Testis (tissue), 2 donors: ENCODE measurements around the gene ZNF22.

Experiments
- POLR2A ChIP-seq: fragments of 450-650 bp; IDR thresholded peaks from one replicate; pipeline ENCODE4 v1.6.1; 2017; ENCODE audit warnings: antibody characterized with exemption, mild to moderate bottlenecking, moderate library complexity
- TF ChIP-seq, protein P1 (sequence below), 3 experiments: fragments of 450-650 bp in 2 of 3; fragments of 200-600 bp in 1 of 3; sonication (generic) in 1 of 3; IDR thresholded peaks; one replicate each; pipeline ENCODE4 v1.5.1; 2016 to 2019; ENCODE audit warnings: antibody characterized with exemption in 3 of 3, mild to moderate bottlenecking in 2 of 3, moderate library complexity in 1 of 3

DNA sequence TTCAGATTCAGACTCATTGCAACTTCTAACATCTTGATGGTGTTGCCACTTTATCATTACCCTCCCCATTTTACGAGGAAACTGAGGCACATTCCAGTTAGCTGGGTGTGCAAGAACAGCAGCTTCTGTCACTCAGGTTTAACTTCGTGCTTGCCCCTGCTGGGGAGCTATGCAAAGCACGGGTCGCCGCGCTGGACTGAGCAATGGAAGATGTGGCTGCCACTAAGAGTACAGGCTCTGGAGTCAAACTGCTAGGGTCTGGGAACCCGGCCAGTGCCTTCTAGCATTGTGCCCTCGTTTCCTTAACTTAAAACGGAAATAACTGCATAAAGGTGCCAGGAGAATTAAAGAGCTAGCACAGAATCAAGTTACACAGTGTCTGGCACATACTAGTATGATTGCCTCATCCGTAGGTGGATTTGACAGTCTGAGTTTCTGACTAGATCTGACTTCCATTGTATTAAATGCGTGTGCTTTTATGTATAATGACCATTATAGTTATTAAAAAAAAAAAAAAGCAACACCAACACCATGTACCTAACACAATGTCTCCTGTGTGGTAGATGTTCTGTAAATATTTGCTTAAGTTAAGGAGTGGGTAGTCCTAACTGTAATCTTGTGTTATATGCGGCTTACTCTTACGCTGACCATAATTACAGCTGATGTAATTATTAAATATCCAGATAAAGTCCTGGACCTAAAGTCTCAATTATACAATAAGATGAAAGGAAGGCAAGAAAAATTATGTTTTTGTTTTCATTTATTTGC is 842 bp downstream of the ZNF22 start:
- TF ChIP-seq POLR2A = no peak
- TF ChIP-seq, protein P1, sequence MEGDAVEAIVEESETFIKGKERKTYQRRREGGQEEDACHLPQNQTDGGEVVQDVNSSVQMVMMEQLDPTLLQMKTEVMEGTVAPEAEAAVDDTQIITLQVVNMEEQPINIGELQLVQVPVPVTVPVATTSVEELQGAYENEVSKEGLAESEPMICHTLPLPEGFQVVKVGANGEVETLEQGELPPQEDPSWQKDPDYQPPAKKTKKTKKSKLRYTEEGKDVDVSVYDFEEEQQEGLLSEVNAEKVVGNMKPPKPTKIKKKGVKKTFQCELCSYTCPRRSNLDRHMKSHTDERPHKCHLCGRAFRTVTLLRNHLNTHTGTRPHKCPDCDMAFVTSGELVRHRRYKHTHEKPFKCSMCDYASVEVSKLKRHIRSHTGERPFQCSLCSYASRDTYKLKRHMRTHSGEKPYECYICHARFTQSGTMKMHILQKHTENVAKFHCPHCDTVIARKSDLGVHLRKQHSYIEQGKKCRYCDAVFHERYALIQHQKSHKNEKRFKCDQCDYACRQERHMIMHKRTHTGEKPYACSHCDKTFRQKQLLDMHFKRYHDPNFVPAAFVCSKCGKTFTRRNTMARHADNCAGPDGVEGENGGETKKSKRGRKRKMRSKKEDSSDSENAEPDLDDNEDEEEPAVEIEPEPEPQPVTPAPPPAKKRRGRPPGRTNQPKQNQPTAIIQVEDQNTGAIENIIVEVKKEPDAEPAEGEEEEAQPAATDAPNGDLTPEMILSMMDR (IDR thresholded peaks at IDR 0.05) = no peak
